Measurements from ENCODE around the gene SYNE3.

SYNE3 gene

GRCh38 chr14:95468448-95469133, 47.9 kb downstream of the SYNE3 start:
- POLR2A ChIA-PET: interaction anchor here (0.6 kb wide), 1 partner anchor 27 kb away, joined by 9 read pairs; no protein-coding TSS in a partner anchor
- CTCF ChIA-PET: interaction anchor here (1.0 to 1.7 kb wide), 3 partner anchors 15 to 26 kb away, joined by 3 to 7 read pairs (median 3); no protein-coding TSS in a partner anchor
- DNase-seq (ENCODE audit: extremely low spot score): no peak
- TF ChIP-seq CTCF (IDR thresholded peaks at IDR 0.05; ENCODE audit: control extremely low read depth, extremely low read depth, low read depth, missing control alignments): no peak

- DNase-seq (ENCODE audit: extremely low spot score): no peak
- TF ChIP-seq CTCF (IDR thresholded peaks at IDR 0.05; ENCODE audit: control extremely low read depth, extremely low read depth, low read depth, missing control alignments): no peak
- ChIA-PET CTCF (interaction anchor here (0.8 to 1.1 kb wide), 2 partner anchors 13 to 25 kb away, joined by 3 read pairs; no protein-coding TSS in a partner anchor), POLR2A (no interaction called here)
Measured at GRCh38 chr14:95467657-95468056, 48.8 kb downstream of the SYNE3 start.

GRCh38 chr14:95467232-95467631, 49.2 kb downstream of the SYNE3 start:
- POLR2A ChIA-PET: no interaction called here
- no peak for DNase-seq (ENCODE audit: extremely low spot score)

More at GRCh38 chr14:95467232-95467631, 49.2 kb downstream of the SYNE3 start:
- TF ChIP-seq CTCF (IDR thresholded peaks at IDR 0.05; ENCODE audit: control extremely low read depth, extremely low read depth, low read depth, missing control alignments): no peak
- CTCF ChIA-PET: interaction anchor here (0.8 to 10.8 kb wide), 4 partner anchors 13 to 25 kb away, joined by 3 to 127 read pairs (median 17); no protein-coding TSS in a partner anchor
